NCI-H524 (cell line): Measurements from ENCODE around the gene OR7G2.
"Not testable (repeated sequence)": the region's sequence is repeated elsewhere in the genome, so short reads cannot be mapped to it uniquely, and the experiment has no call there.

Experiments
- DNase-seq, 2 experiments: peaks; one replicate each; lab custom pipeline; 2025; lab: John Stamatoyannopoulos, UW

Gene OR7G2

GRCh38 chr19:9073806-9074205 lies 33.5 kb downstream of the OR7G2 start:
- DNase-seq: no peak

GRCh38 chr19:9071720-9072119 lies 35.6 kb downstream of the OR7G2 start:
- not testable (repeated sequence) for DNase-seq

- DNase-seq: no peak
Measured at GRCh38 chr19:9070066-9070465, 37.2 kb downstream of the OR7G2 start.

- no peak for DNase-seq
Measured at GRCh38 chr19:9065457-9066014, 41.7 kb downstream of the OR7G2 start.

GRCh38 chr19:9061879-9062278 lies 45.4 kb downstream of the OR7G2 start:
- DNase-seq: no peak

GRCh38 chr19:9060564-9061340 lies 46.5 kb downstream of the OR7G2 start:
- no peak for DNase-seq

GRCh38 chr19:9058905-9059667 lies 48.2 kb downstream of the OR7G2 start:
- DNase-seq: no peak

- DNase-seq: no peak
Measured at GRCh38 chr19:9057505-9058258, 49.6 kb downstream of the OR7G2 start.

GRCh38 chr19:9056131-9056530 lies 51.1 kb downstream of the OR7G2 start:
- DNase-seq: not testable (repeated sequence)

- no peak for DNase-seq
Measured at GRCh38 chr19:9054765-9055164, 52.5 kb downstream of the OR7G2 start.

GRCh38 chr19:9054207-9054606 lies 53.1 kb downstream of the OR7G2 start:
- no peak for DNase-seq

GRCh38 chr19:9053674-9054073 lies 53.6 kb downstream of the OR7G2 start:
- not testable (repeated sequence) for DNase-seq

GRCh38 chr19:9052894-9053293 lies 54.4 kb downstream of the OR7G2 start:
- no peak for DNase-seq
